ENCODE results near the gene CIT.

DNA sequence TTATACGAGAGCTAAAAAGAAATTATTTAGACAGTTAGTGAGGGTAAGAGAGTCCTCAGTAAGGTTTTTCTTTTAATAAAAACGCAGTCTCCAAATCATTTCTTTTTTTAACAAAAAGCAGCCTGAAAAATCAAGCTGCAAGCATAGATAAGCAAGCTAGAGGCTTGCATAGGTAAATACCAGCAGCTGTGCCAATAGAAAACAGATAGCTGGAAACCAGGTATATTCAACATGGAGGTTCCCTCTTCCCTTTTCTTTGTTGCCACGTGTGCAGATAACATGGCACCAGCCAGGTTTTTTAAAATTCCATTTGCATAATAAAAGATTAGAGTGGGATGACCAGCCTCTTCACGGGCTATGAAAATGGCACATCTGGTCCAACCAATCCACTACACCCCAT, 215.2 kb downstream of the CIT start:
- TF ChIP-seq EZH2phosphoT487 (IDR thresholded peaks at IDR 0.05; ENCODE audit: borderline replicate concordance) = no peak
- TF ChIP-seq, protein P1, sequence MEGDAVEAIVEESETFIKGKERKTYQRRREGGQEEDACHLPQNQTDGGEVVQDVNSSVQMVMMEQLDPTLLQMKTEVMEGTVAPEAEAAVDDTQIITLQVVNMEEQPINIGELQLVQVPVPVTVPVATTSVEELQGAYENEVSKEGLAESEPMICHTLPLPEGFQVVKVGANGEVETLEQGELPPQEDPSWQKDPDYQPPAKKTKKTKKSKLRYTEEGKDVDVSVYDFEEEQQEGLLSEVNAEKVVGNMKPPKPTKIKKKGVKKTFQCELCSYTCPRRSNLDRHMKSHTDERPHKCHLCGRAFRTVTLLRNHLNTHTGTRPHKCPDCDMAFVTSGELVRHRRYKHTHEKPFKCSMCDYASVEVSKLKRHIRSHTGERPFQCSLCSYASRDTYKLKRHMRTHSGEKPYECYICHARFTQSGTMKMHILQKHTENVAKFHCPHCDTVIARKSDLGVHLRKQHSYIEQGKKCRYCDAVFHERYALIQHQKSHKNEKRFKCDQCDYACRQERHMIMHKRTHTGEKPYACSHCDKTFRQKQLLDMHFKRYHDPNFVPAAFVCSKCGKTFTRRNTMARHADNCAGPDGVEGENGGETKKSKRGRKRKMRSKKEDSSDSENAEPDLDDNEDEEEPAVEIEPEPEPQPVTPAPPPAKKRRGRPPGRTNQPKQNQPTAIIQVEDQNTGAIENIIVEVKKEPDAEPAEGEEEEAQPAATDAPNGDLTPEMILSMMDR (conservative IDR thresholded peaks at IDR 0.05; ENCODE audit: low read length) = no peak
